GM21786 (cell line): Measurements from ENCODE around the gene LAMA2.

Experiments
- ATAC-seq: cut with Tn5 transposase; IDR thresholded peaks from one replicate; pipeline ENCODE4 v1.9.1; 2021; ENCODE audit not compliant: unreplicated experiment

Gene LAMA2

DNA sequence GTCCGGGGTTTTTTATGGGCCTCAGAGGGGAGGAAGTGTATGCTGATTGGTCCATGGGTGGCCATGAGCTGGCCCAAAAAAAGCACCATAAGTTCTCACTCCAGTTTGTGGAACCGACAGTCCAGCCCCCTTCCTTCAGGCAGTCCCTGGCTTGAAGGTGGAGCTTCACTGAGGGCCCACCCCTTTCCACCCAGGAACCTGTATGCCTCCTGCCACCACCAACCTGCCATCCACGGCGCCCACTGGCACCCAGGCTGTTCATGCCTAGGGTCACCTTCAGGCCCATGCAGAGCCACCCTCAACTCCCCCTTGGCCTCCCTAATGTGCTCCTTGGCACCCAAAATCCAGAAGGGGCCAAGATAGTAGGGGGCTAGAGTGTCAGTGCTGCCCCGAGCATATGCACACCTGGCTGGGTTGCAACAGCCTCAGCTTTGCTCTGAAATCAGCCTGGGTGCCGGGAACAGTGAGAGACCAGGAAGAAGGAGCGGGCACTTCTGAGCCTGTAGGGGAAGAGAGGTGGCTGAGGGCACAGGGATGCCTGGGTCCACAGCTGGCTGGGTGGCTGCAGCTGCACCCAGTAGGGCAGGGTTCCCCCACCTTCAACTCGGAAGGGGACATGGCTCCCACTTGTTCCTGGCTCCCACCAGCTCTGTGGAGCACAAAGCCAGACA, 534.6 kb downstream of the LAMA2 start:
- no peak for ATAC-seq

DNA sequence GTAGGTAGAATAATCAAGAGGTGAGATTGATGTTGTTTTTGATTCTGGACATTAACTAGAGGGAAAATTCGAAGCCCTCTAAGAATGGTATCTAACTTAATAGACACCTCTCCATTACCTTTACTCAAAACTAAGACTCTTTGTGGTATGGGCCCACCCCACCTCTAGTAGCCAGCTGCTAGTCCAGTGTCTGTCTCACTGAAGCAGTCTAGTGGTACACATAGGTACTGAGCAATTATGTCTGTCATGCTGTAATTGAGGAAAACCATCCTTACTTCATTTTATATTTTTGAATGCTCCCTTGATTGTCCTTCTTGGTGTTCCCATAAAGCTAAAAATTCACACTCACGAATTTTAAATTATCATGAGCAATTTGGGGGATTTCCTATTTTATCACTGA, 536.4 kb downstream of the LAMA2 start:
- ATAC-seq, result no peak

DNA sequence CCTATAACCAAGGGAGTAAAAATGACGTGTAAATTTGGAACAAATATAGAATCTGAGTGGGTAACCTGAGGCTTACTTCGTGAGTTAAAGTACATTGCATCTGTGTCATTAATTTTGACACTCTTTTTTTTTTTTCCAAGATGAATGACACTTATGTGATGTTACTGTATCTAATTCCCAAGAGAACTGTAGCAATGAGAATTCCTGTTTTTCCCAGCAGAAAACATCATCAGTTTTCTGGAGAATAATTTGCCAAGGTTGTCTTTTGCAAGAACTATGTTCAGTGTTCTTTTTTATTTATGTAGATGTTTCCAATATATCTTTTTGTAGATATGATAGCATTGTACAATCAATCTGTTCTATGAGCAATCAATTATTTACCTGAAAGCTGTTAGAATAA, 543.4 kb downstream of the LAMA2 start:
- no peak for ATAC-seq

DNA sequence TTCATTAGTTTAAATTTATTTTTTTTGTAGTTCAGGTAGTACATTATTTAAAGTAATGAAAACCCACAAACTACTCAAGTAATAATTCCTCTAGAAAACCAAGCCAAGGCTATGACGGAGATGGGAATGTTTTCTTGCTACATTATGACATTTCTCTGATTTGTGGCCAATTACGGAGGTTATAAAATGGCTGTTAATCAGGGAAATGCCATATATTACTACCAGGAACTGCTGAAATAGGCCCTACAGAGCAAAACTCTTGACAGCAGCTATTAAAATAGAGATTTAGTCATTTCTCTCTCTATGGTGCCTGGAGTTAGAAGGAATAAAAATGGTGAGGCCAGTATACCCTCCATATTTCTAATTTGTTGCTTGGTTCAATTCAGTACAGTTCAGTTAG, 547.0 kb downstream of the LAMA2 start:
- no peak for ATAC-seq

DNA sequence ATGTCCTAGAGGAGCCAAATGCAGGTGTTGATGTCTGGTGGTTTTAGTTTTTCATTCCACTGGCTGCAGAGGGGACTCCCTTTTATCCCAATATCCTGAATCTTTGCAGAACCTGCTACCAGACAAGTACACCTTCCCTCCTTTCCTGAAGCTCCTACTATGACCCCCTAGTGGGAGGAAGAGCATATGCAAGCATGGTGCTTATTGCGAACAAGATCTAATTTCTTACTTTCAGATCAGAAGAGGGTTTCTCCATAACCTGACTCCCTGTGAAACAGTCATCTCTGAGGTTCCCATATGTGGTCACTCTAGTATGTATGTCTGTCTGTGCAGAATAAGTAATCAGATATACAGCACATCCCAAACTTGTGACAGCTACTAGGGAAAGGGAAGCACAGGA, 549.8 kb downstream of the LAMA2 start:
- ATAC-seq, result no peak

DNA sequence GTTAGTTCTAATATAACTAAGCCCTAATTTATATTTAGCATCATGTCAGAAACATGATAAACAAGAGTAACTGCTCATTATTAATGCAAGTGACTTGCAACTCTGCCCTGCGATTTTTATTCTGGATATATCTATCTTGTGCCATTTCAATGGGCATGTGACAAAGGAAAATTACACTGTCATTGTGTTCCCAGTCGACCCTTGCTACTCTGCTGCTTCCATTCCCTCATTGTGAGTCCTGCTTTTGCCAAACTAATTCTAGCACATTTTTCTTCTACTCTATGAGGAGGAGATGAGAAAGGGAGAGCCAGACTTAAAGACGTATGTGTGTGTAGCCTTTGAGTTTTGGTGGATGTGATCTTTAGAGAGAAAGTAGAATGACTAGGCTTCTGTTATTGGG, 551.2 kb downstream of the LAMA2 start:
- no peak for ATAC-seq

DNA sequence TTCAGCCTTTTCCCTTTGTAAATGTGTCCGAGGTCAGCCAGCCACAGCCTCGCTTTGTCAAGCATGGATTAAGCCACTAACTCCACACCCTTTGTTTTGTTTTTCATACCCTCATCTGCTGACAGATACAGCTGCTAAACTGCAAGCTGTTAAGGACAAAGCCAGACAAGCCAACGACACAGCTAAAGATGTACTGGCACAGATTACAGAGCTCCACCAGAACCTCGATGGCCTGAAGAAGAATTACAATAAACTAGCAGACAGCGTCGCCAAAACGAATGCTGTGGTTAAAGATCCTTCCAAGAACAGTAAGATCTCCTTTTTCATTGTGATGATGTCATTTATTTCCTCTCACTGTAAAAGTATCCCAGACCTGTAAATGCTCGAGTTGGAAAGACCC, 557.8 kb downstream of the LAMA2 start:
- no peak for ATAC-seq

DNA sequence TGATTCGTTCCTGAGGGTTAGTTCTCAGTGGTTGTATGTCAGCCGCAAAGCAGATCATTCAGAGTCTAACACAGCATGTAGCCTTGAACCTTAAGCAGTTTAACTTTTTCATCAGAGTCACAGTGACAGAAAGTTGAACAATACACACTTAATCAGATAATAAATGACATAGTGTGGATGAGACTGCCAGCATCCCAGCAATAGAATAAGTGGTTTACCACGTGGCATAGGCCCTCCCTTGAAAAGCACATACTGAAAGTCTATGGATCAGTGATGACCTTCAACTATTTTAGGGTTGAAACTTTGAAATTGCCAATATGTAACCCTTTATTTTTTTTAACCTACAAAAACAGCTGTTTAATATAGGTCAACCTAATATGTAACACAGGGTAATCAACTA, 561.7 kb downstream of the LAMA2 start:
- no peak for ATAC-seq

DNA sequence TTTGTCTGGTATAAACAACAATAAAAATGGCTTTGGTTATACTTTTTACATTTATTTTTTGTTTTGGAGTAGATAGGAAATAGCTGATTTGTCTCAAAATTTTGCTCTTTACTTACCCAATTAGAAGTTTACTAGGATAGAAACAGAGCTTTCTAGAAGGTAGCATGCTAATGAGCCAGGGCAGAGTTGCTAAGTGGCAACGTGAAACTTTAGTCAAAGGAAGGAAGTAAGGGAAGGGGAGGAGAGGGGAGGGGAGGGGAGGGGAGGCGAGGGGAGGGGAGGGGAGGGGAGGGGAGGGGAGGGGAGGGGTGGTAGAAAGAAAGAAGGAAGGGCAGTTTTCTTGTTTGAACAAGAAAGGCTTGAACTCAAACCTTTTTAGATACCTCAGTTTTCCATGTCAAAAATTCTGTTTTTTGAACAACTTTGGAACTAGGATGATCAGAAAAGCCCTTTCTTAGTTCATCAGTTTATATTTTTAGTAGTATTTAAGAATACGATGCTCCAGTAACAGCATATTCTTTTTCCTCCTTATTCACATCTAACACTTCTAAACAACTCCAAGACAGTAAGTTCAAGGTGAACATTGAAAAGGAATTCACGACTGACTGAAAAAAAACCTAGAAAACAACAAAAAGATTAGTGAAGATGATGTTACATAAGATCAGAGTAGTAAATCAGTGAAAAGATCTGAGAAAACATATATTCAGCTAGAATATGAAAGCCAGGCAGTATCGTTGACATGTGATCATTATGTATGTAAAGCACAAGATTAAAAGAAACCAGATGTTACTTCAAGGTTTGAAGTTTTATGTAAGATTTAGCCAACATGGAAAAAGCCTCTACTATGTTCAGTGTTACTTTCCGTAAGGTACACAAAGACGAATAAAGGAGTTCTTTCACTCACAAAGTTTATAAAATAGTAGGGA, 563.6 kb downstream of the LAMA2 start:
- ATAC-seq, result no peak

DNA sequence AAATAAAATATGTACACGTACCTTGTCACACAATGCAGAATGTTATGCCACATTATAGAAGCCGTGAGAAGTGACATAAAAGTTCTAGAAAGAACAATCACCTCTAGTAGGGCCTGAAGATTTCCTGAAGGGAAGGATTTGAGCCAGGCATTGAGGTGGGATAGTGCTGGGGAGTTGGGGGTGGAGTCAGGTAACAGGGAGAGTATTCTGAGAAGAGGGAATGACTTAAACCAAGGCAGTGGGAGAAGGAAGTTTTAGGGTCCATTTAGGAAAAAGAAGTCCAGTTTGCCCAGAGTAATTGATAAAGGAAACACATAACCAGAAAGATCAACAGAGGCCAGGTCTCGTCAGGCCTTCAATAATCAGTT, 564.2 kb downstream of the LAMA2 start:
- ATAC-seq, result no peak

DNA sequence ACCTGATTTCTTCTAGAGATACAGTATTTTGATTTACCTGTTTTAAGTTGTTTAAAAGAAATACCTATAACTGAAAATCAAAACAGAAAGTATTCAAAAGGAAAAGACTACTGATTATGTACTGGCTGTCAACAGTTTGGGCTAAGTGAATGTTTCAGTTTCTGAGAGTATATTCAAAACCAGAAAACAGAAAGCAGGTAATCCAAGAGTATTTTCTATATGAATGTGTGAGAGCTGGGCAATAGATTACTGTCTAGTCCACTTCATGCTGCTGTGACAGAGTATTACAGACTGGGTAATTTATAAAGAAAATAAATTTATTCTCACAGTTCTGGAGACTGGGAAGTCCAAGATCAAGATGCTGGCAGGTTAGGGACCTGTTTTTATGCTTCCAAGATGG, 566.0 kb downstream of the LAMA2 start:
- ATAC-seq, result peak; percentile 100

DNA sequence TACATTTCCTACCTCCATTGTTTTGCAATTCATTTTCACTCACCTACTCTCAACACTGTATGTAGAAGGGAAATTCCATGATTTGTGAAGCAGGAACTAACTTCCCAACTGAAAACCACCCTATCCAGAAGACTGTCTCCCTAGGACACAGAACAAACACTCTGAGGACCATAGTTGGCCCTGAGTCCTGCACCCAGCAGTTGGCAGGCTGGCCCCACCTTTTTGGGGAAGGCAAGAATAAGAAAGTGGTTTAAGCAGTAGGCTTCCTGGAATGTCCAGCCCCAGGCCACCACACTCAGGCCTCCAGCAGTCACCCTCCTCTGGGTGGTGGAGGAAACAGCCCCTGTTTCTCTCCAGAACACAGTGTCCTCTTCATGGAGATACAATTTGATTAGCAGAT, 568.2 kb downstream of the LAMA2 start:
- no peak for ATAC-seq

DNA sequence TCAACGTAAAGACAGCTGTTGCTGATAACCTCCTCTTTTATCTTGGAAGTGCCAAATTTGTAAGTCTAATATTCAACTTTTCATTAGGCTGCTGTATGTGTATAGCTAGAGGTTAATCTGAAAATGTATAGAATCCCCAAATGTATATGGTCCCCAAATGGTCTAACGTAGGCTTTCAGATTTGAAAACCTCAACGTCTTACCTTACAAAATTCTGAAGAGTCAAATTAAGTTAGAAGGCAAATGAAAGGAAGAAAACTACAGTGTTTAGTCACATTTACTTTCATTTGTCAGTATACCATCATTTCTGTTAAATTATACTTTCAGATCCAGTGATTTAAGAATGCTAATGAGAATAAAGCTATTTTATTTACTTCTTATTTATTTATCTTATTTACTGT, 570.1 kb downstream of the LAMA2 start:
- ATAC-seq, result no peak

DNA sequence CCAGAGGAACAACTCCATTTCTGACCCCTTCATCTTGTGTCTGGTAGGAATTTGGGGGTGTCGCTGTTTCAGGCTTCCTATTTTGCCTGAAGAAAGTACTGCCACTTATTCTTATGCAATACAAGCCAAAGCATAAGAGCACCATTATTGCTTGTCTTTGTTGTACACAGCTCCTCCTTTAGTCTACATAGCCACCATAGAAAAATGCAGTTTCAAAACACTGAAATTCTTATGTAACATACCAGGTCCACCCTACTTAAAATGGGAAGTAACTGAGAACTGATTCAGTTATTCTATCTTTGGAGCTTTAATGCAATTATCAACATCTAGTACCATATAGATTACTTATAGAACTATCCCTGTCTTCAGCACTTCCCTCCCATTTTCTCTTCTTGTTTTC, 571.5 kb downstream of the LAMA2 start:
- no peak for ATAC-seq

DNA sequence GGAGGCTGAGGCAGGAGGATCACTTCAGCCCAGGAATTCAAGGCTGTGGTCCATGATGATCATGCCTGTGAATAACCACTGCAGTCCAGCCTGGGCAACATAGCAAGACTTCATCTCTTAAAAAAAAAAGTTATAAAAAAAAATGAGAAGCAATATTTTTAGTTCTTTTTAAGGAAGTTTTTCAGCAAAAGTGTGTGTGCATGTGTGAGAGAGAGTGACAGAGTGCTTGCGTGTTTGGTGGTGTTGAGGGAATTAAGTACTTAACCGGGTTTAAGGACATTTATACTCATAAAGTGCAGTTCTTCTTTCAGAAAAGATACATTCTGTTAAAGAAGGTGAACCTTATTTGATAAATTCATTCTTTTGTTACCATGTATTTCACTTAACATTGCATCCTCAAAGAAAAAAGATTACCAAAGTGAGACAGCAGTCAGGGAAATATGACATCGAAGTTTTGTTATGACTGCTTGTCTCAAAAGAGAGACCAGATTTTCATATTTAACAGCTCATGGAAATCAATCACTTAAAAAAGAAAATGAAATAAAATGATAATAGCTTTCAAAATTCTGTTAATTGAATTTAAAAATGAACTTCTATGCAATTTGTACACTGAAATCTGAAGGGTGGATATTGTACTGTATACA, 572.3 kb downstream of the LAMA2 start:
- no peak for ATAC-seq

DNA sequence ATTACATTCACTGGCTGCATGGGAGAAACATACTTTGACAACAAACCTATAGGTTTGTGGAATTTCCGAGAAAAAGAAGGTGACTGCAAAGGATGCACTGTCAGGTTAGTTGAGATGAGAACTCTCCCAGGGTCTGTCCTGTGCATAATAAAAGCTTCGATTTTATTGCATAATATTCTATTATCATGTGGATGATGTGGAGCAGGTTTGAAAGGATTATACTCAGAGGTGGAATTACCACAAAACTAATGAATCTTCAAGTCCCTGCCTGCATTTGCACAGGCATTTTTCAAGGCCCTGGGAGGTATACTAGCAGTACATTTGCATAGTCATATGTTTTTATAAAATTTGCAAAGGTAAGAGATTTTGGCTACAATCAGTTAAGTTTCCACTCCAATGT, 577.3 kb downstream of the LAMA2 start:
- no peak for ATAC-seq

DNA sequence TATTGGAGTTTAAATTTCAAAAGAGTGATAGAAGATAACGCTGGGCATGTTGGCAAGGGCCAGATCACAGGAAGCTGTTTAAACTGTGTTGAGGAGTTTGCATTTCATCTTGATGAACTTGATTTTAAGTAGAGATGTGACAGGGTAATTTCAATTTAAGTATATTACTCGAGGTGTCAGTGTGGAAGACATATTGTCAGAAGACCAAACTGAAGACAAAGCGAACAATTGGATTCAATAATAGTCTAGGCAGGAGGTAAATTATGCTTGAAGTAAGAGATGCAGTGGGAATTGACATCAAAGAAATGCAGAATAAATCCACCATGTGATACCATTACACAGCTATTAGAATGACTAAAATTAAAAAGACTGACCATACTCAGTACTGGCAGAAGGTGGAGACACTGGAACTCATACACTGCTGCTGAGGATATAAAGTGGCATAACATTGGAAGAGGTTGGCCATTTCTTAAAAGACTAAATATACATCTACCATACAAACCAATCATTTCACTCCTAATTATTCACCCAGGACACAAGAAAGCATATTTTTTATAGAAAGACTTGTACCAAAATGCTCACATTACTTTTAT, 586.2 kb downstream of the LAMA2 start:
- no peak for ATAC-seq

DNA sequence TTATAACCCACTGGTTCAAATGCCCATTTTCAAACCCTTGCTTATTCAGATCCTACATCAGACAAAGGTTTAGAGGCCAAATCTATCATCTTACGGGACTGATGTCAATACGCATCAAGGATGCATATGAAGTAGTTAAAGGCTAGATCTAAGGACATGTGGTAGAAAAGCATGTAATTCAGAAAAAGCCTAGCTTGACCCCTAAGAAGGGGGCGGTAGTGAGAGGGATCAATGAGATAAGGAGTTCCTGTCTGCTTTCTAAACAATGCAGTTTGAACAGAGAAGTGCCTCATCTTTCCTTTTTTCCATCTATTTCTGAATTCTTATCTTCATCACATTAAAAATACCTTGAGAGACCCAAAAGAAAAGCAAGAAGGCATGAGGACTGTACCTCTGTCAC, 589.3 kb downstream of the LAMA2 start:
- no peak for ATAC-seq

DNA sequence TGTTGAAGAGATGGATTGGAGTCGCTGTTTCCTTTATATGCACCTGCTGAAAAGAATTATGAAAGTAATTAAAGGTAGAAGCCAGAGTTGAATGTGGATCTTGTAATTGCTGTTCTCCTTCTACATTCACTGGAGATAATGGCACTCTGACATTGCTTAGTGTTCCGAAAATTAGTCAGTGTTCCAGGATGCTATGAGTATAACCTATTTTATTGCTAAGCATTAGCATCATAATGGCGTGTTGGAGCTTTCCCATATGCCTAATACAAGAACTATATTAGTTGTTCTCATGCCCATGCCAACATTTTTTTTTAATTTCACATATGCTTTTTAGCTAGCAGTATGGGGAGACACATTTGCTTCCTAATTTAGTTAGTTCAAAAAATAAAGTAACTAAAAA, 590.6 kb downstream of the LAMA2 start:
- no peak for ATAC-seq

DNA sequence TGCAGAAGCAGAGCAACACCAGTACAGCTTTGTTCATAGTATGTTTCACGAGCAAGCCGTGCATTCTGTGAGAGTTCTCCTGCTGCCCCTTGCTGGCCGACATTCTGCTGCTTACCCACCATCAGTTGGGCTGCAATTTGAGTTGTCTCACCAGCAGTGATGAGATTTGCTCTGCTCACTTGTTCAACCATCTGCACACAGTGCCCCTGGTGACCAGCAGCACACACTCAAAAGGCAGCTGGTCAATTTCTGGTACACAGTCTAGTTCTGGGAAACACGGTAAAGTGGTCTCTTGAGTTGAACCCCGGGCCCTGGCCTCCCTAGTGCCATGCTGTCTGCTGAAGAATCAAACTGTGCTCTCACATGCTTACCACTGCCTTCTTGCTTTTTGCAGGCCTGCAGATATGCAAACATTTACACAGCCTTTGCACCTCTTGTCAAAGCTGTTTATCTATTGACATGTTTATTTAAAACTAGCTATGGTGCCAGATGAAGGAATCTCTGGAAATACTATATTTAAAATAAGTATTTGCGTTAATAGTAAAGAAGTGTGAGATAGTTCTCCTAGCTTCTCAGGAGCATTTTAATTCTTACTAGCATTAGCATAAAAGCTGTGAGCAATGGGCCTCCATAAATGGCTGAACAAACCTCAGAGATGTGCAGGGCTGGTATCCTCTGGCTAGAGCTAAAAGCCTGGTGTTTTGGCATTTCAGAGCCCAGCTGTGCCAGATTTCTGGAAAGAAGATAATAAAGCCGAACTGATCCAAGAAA, 592.7 kb downstream of the LAMA2 start:
- ATAC-seq, result no peak

DNA sequence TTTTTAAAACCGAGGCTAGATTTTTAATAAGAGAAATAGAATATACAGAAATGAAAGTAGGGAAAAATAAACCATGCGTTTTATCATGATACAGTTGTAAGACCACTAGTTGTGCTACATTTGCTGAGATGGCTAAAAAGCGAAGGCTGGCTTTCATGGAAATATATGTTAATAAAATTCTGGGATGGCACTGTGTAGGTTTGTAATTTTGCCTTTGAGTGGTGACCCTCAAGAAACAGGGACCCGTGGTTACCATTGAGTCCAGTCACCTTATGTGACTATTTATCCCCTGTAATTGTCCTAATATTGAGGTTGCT, 593.3 kb downstream of the LAMA2 start:
- ATAC-seq, result no peak
